Hepatocyte (in vitro differentiated cells): Measurements from ENCODE around the gene IFI35. TPM values are rescaled to one million over a fixed set of nuclear protein-coding genes. Genes with fewer than 3 reads are reported as not detected.

Experiments
- DNase-seq: peaks from one replicate; pipeline ENCODE4 v3.0.0-alpha.2; 2016; ENCODE audit warnings: low spot score
- H2AFZ ChIP-seq: fragments of 200-600 bp; sonication (generic); 2 replicates; pipeline ENCODE4 v1.6.0; 2016; ENCODE audit warnings: antibody characterized with exemption, mild to moderate bottlenecking
- H3K27ac ChIP-seq: fragments of 200-600 bp; sonication (generic); 2 replicates; pipeline ENCODE4 v1.5.1; 2016; ENCODE audit warnings: mild to moderate bottlenecking
- H3K27me3 ChIP-seq: fragments of 200-600 bp; sonication (generic); 2 replicates; pipeline ENCODE4 v1.6.1; 2016
- H3K36me3 ChIP-seq: fragments of 200-600 bp; sonication (generic); replicated peaks from 2 replicates; pipeline ENCODE4 v1.5.1; 2016; ENCODE audit warnings: low read depth; ENCODE audit not compliant: insufficient read depth
- H3K4me1 ChIP-seq: fragments of 200-600 bp; sonication (generic); 2 replicates; pipeline ENCODE4 v1.5.1; 2016; ENCODE audit warnings: mild to moderate bottlenecking, moderate library complexity; ENCODE audit not compliant: insufficient read depth
- H3K4me2 ChIP-seq: fragments of 200-600 bp; sonication (generic); 2 replicates; pipeline ENCODE4 v1.6.0; 2016
- H3K4me3 ChIP-seq: fragments of 200-600 bp; sonication (generic); 2 replicates; pipeline ENCODE4 v1.5.1; 2016; ENCODE audit warnings: mild to moderate bottlenecking
- H3K79me2 ChIP-seq: fragments of 200-600 bp; sonication (generic); 2 replicates; pipeline ENCODE4 v1.6.0; 2017; ENCODE audit warnings: mild to moderate bottlenecking
- H3K9me2 ChIP-seq: fragments of 200-600 bp; sonication (generic); replicated peaks from 2 replicates; pipeline ENCODE4 v1.6.0; 2017; ENCODE audit warnings: mild to moderate bottlenecking; ENCODE audit not compliant: insufficient read depth
- H3K9me3 ChIP-seq: fragments of 200-600 bp; sonication (generic); 2 replicates; pipeline ENCODE4 v1.5.1; 2016; ENCODE audit warnings: low read depth, mild to moderate bottlenecking
- H4K20me1 ChIP-seq: fragments of 200-600 bp; sonication (generic); 2 replicates; pipeline ENCODE4 v1.6.0; 2016; ENCODE audit warnings: mild to moderate bottlenecking; ENCODE audit not compliant: insufficient read depth, poor library complexity, severe bottlenecking
- EZH2 ChIP-seq: fragments of 200-600 bp; sonication (generic); IDR thresholded peaks from 2 replicates; pipeline ENCODE4 v1.6.1; 2016; ENCODE audit warnings: antibody characterized with exemption, mild to moderate bottlenecking, borderline replicate concordance
- EZH2phosphoT487 ChIP-seq: fragments of 200-600 bp; sonication (generic); IDR thresholded peaks from one replicate; pipeline ENCODE4 v1.6.1; 2018; ENCODE audit warnings: antibody characterized with exemption, mild to moderate bottlenecking, low read depth, moderate library complexity; ENCODE audit not compliant: unreplicated experiment, severe bottlenecking
- WGBS: methylation state at CpG from one replicate; pipeline ENCODE4 v1.1.6; 2016; ENCODE audit warnings: low lambda C conversion rate; ENCODE audit errors: missing lambda C conversion rate; 5-methylcytosine and 5-hydroxymethylcytosine counted together
- polyA plus RNA-seq: library from polyadenylated mRNA; unstranded; fragments of >200 nt; fragmentation: Nextera tagmentation; extraction: Ambion mirVana; gene quantifications from 2 replicates; pipeline ENCODE4 v1.2.1, GENCODE V29; 2016
- total RNA-seq: library from RNA; depleted of rRNA; stranded (reverse); fragments of >200 nt; gene quantifications from 2 replicates; pipeline ENCODE4 v1.2.3, GENCODE V29; 2014
- TF ChIP-seq, protein P1 (sequence below): fragments of 200-600 bp; sonication (generic); IDR thresholded peaks from 2 replicates; pipeline ENCODE4 v1.5.1; 2016; ENCODE audit warnings: antibody characterized with exemption, mild to moderate bottlenecking; ENCODE audit not compliant: poor library complexity

The IFI35 gene
- total and polyA plus RNA-seq, 2 experiments from 2014 or later = 18.4 to 27.5 TPM

DNA sequence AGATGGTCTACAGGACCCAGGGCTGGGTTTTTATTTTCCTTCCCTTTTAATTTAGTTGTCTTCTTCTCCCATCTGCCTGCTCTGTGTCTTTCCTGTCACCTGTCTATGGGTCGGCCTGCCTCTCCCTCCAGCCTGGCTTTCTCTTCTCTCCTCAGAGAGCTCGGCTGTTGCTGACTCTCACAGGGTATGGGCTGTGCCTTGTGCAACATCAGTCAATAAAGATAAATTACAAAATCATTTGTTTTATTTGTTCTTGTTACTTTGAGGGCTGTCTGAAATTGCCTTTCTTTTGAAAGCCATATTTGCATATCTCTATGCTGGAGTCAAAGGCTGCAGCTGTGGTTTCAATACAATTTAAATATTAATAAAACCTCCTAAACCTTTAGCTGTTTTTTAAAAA lies 34.1 kb downstream of the IFI35 start:
- no peaks in the 10 kb centered on the region for H3K79me2 ChIP-seq

DNA sequence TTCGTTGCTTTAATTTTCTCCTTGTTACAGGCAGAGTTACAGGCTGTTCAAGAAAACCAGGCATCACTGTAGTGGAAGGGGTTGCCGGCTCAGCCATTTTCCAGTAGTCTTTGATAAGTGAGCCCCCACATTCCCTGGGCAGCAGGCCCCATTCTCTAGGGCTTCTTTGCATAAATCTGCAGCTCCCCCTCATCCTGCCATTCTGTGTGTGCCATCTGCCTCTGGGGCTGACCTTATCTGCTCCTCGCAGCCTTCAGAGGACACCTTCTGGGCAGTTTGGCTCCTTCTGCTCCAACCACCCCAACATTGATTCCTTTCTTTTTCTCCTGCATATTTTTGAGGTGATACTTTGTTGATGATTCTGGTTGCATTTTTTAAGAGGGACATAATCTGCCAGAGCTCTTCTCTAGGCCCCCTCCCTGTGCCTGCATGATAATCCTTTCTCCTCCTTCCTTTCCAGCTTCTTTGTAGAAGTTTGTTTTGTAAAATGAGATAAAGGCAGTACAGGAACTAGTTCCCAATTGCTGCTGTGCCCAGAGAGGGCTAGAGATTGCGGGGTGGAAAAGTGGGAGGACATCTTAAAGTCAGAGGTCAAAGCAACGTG lies 35.5 kb downstream of the IFI35 start:
- H3K9me3 ChIP-seq = no peaks in the 10 kb centered on the region
- 61% methylated on average over 5 of the region's 5 CpGs for WGBS
- H3K36me3 ChIP-seq = no peaks in the 10 kb centered on the region
- H3K9me2 ChIP-seq = no peaks in the 10 kb centered on the region
- H3K4me3 ChIP-seq = no peak overlapping the region
- H3K27ac ChIP-seq = no peak overlapping the region
- TF ChIP-seq, protein P1, sequence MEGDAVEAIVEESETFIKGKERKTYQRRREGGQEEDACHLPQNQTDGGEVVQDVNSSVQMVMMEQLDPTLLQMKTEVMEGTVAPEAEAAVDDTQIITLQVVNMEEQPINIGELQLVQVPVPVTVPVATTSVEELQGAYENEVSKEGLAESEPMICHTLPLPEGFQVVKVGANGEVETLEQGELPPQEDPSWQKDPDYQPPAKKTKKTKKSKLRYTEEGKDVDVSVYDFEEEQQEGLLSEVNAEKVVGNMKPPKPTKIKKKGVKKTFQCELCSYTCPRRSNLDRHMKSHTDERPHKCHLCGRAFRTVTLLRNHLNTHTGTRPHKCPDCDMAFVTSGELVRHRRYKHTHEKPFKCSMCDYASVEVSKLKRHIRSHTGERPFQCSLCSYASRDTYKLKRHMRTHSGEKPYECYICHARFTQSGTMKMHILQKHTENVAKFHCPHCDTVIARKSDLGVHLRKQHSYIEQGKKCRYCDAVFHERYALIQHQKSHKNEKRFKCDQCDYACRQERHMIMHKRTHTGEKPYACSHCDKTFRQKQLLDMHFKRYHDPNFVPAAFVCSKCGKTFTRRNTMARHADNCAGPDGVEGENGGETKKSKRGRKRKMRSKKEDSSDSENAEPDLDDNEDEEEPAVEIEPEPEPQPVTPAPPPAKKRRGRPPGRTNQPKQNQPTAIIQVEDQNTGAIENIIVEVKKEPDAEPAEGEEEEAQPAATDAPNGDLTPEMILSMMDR = no peak
- TF ChIP-seq EZH2phosphoT487 = no peak
- TF ChIP-seq EZH2 = no peak
- no peaks in the 10 kb centered on the region for H3K4me1 ChIP-seq
- H3K79me2 ChIP-seq = no peaks in the 10 kb centered on the region
- no peaks in the 10 kb centered on the region for H3K27me3 ChIP-seq
- H2AFZ ChIP-seq = no peak overlapping the region
- DNase-seq = no peak
- no peaks in the 10 kb centered on the region for H4K20me1 ChIP-seq
- H3K4me2 ChIP-seq = no peak overlapping the region

More for the DNA sequence above, 34.1 kb downstream of the IFI35 start:
- DNase-seq = no peak
- no peak overlapping the region for H3K4me2 ChIP-seq
- no peak overlapping the region for H3K4me3 ChIP-seq
- H3K9me2 ChIP-seq = no peaks in the 10 kb centered on the region
- no peaks in the 10 kb centered on the region for H3K36me3 ChIP-seq
- no peaks in the 10 kb centered on the region for H3K27me3 ChIP-seq
- no peak overlapping the region for H3K27ac ChIP-seq
- H3K9me3 ChIP-seq = no peaks in the 10 kb centered on the region
- no peaks in the 10 kb centered on the region for H3K4me1 ChIP-seq
- no peaks in the 10 kb centered on the region for H4K20me1 ChIP-seq
- WGBS = 63% methylated on average over 2 of the region's 2 CpGs
- TF ChIP-seq EZH2 (no peak), EZH2phosphoT487 (no peak)
- TF ChIP-seq, protein P1 = no peak
- no peak overlapping the region for H2AFZ ChIP-seq

DNA sequence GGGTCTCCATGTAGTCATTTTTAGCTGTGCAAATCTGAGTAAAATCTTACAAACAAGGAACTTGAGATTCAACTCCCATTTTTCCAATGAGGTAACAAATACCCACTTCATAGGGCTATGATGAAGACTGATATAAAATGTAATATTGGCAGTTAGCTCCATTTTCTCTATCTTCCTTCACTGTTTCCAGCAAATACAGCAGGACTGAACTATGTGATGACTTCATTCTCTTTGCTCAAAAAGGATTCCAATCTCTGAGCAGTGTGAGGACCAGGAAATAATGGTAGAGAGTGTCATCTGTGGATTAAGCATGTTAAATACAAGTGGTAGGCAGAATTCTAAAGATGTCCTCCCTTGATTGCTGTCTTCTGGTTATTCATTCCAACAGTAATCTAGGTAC lies 36.7 kb downstream of the IFI35 start:
- H3K36me3 ChIP-seq = no peaks in the 10 kb centered on the region
- H2AFZ ChIP-seq = no peak overlapping the region
- DNase-seq = no peak
- no peaks in the 10 kb centered on the region for H3K9me3 ChIP-seq
- H3K27me3 ChIP-seq = no peaks in the 10 kb centered on the region
- H3K79me2 ChIP-seq = no peaks in the 10 kb centered on the region
- H3K9me2 ChIP-seq = no peaks in the 10 kb centered on the region
- no peak for TF ChIP-seq EZH2phosphoT487
- TF ChIP-seq, protein P1 = no peak
- TF ChIP-seq EZH2 = no peak
- H3K4me3 ChIP-seq = no peak overlapping the region
- no peak overlapping the region for H3K27ac ChIP-seq
- no peaks in the 10 kb centered on the region for H3K4me1 ChIP-seq
- H4K20me1 ChIP-seq = no peaks in the 10 kb centered on the region
- no peak overlapping the region for H3K4me2 ChIP-seq
